ENCODE measurements around the gene RPS5. TPM values are rescaled to one million over a fixed set of nuclear protein-coding genes. Genes with fewer than 3 reads are reported as not detected.

The RPS5 gene
- 571 TPM for total RNA-seq (ENCODE audit: unreplicated experiment)
- long read RNA-seq, transcript RPS5-204 (5 exons, 536 nt), result minor isoform, 5 of 675 reads
- long read RNA-seq, transcript RPS5-201 (6 exons, 740 nt), result major isoform, 641 of 675 reads
- long read RNA-seq, transcript RPS5-202 (5 exons, 1,520 nt), result minor isoform, 14 of 675 reads
- long read RNA-seq, partial matches to known transcripts, result 4 of 675 reads
- long read RNA-seq, other reads (novel, unspliced or antisense), result 11 of 675 reads

GRCh38 chr19:58386576-58387337 lies at the start of gene RPS5:
RPS5 (plus strand) TSS chr19:58387269; CDS start chr19:58388138, 869 bp downstream.
- Mint-ChIP-seq H3K4me3 (ENCODE audit: unreplicated experiment) (peak within 1 kb of the TSS; percentile 97), H3K27me3 (ENCODE audit: unreplicated experiment) (peaks cover 4% of the 10 kb centered on the region), H3K4me1 (ENCODE audit: low read depth, unreplicated experiment) (peaks cover 9% of the 10 kb centered on the region)

GRCh38 chr19:58338336-58338735 lies 48.7 kb upstream of the RPS5 start:
- no peak for DNase-seq
- H3K27ac Mint-ChIP-seq (ENCODE audit: unreplicated experiment), result no peak overlapping the region
- H3K9me3 Mint-ChIP-seq (ENCODE audit: unreplicated experiment), result peaks cover 1% of the 10 kb centered on the region
- no peak for TF ChIP-seq CTCF (IDR thresholded peaks at IDR 0.05; ENCODE audit: partially characterized antibody, unreplicated experiment)
- H3K4me1 Mint-ChIP-seq (ENCODE audit: low read depth, unreplicated experiment), result no peaks in the 10 kb centered on the region
- H3K27me3 Mint-ChIP-seq (ENCODE audit: unreplicated experiment), result peaks cover 9% of the 10 kb centered on the region
- H3K4me3 Mint-ChIP-seq (ENCODE audit: unreplicated experiment), result no peak overlapping the region
- H3K36me3 Mint-ChIP-seq (ENCODE audit: unreplicated experiment), result peaks cover 15% of the 10 kb centered on the region

More at GRCh38 chr19:58386576-58387337, at the start of gene RPS5:
- H3K9me3 Mint-ChIP-seq (ENCODE audit: unreplicated experiment), result peaks cover 6% of the 10 kb centered on the region
- no peaks in the 10 kb centered on the region for H3K36me3 Mint-ChIP-seq (ENCODE audit: unreplicated experiment)
- DNase-seq, result peak; percentile 90
- no peak for TF ChIP-seq CTCF (IDR thresholded peaks at IDR 0.05; ENCODE audit: partially characterized antibody, unreplicated experiment)
- peak within 1 kb of the TSS; percentile 97 for H3K27ac Mint-ChIP-seq (ENCODE audit: unreplicated experiment)

GRCh38 chr19:58338825-58339558 lies 48.1 kb upstream of the RPS5 start:
- no peak overlapping the region for H3K4me3 Mint-ChIP-seq (ENCODE audit: unreplicated experiment)
- TF ChIP-seq CTCF (IDR thresholded peaks at IDR 0.05; ENCODE audit: partially characterized antibody, unreplicated experiment), result no peak
- H3K27ac Mint-ChIP-seq (ENCODE audit: unreplicated experiment), result no peak overlapping the region
- H3K4me1 Mint-ChIP-seq (ENCODE audit: low read depth, unreplicated experiment), result no peaks in the 10 kb centered on the region
- H3K36me3 Mint-ChIP-seq (ENCODE audit: unreplicated experiment), result peaks cover 15% of the 10 kb centered on the region
- no peak for DNase-seq
- peaks cover 3% of the 10 kb centered on the region for H3K9me3 Mint-ChIP-seq (ENCODE audit: unreplicated experiment)
- peaks cover 8% of the 10 kb centered on the region for H3K27me3 Mint-ChIP-seq (ENCODE audit: unreplicated experiment)

- DNase-seq, result no peak
- H3K36me3 Mint-ChIP-seq (ENCODE audit: unreplicated experiment), result peaks cover 20% of the 10 kb centered on the region
- peak overlapping the region; percentile 91 for H3K4me3 Mint-ChIP-seq (ENCODE audit: unreplicated experiment)
- no peak for TF ChIP-seq CTCF (IDR thresholded peaks at IDR 0.05; ENCODE audit: partially characterized antibody, unreplicated experiment)
- H3K27ac Mint-ChIP-seq (ENCODE audit: unreplicated experiment), result peak overlapping the region; percentile 18
- peaks cover 11% of the 10 kb centered on the region for H3K9me3 Mint-ChIP-seq (ENCODE audit: unreplicated experiment)
- peaks cover 7% of the 10 kb centered on the region for H3K4me1 Mint-ChIP-seq (ENCODE audit: low read depth, unreplicated experiment)
- H3K27me3 Mint-ChIP-seq (ENCODE audit: unreplicated experiment), result peaks cover 5% of the 10 kb centered on the region
Observed at GRCh38 chr19:58345558-58345957, 41.5 kb upstream of the RPS5 start.

Data from glutamatergic neuron (in vitro differentiated cells).